Fibroblast of pulmonary artery (primary cell): ENCODE measurements around the gene METTL2A.
A peak's percentile ranks its signal among the peaks of the same experiment; 100 is the strongest.
"Not testable (repeated sequence)": the region's sequence is repeated elsewhere in the genome, so short reads cannot be mapped to it uniquely, and the experiment has no call there.

ENCODE experiments used
- DNase-seq: peaks from one replicate; pipeline ENCODE4 v3.0.0-alpha.2; 2010; ENCODE audit warnings: low read depth
- H3K4me3 ChIP-seq: replicated peaks from 2 replicates; pipeline ENCODE4 v1.5.1; 2011; ENCODE audit warnings: low read depth, mild to moderate bottlenecking, control low read depth, low read length, moderate library complexity
- CTCF ChIP-seq: IDR thresholded peaks from 2 replicates; pipeline ENCODE4 v1.5.1; 2011; ENCODE audit warnings: mild to moderate bottlenecking, control low read depth, low read length, inconsistent platforms; ENCODE audit errors: missing control alignments

METTL2A gene

DNA sequence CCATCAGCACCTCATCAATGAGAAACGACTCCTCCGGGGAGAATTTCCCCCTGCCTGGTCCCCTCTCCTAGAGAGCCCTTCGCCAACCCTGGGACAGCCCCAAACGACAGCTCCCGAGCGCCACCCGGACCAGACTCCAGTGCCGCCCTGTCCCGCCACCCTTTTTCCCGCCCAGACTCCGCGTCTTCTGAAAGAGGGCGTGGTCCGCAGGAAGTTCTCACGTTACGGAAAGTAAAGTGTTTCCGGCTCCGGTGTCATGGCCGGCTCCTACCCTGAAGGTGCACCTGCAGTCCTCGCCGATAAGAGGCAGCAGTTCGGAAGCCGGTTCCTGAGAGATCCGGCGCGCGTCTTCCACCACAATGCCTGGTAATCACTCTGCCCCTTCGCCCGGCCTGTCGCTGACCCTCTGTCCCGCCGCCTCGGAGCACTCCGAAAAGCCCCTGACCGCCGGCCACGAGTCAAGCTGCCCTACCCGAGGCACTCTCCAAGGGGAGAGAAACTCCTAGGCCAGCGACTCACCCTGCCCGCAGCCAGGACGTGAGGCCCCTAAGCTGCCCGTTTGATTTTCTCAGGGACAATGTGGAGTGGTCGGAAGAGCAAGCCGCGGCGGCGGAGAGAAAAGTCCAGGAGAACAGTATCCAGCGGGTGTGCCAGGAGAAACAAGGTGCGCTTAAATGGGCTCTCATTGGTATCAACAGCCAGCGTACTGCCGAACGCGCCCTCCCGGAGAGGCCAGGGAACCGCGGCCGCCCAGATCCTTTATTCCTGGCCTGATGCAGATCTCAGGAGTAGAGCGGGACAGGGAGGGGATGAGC is at the start of gene METTL2A:
TSS of gene METTL2A (plus strand) at position 251 of the 815 bp plus-strand sequence. CDS start at position 257, 6 bp downstream.
- TF ChIP-seq CTCF, result peak; percentile 10
- DNase-seq, result peak; percentile 75
- H3K4me3 ChIP-seq, result peak within 1 kb of the TSS; percentile 78

DNA sequence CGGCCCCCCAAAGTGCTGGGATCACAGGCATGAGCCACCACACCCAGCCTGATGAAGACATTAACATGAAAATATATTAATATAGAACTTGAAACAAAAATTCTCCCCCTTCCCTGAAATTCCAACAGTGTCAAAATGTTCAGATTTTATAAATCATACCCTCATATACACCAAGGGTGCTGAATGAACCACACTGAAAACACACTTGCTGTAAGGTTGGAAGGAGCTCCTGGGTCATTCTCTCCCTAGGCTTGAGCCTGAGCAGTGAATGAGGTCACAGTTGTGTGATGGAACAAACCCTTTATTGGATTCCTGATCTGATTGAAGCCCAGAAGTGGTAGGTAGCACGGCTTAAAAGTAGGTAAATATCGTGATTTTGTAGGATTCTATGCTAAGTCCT is 43.4 kb upstream of the METTL2A start, which contains the start of gene EFCAB3:
TSS of gene EFCAB3 (plus strand) at position 301 of the 400 bp plus-strand sequence. CDS start 2,427 bp downstream, outside the sequence.
- H3K4me3 ChIP-seq, result no peak within 1 kb of the TSS
- DNase-seq, result no peak
- no peak for TF ChIP-seq CTCF

DNA sequence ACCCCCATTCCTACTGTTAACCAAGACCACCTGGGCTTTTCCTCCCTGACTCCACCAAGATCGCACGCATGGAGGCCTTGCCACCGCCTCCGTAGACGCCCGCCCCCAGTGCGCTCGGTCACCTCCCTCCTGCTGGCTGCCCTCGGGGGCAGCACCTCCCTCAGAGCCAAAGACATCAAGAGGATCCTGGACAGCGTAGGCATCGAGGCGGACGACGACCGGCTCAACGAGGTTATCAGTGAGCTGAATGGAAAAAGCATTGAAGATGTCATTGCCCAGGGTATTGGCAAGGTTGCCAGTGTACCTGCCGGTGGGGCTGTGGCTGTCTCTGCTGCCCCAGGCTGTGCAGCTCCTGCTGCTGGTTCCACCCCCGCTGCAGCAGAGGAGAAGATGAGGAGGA is 42.1 kb upstream of the METTL2A start:
- no peak for TF ChIP-seq CTCF
- DNase-seq, result no peak
- no peak overlapping the region for H3K4me3 ChIP-seq

DNA sequence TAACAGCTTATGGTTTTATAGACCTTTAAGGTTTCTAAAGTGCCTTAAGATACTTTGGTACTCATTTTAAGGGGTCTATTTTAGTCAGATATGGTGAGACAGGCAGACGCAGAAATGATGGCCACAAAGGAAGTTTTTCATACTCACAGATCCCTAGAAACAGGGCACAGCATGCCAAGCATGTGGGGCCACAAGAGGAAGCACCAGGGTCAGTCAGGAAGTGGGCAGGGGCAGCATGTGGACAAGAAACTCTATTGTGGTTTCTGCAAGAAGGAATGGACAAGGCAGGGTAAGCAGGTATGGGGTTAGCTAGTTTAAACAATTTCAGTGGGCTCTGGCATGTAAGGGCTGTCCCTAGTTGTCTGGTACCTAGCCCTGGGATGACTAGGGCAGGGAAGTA is 34.8 kb upstream of the METTL2A start:
- H3K4me3 ChIP-seq, result no peak overlapping the region
- no peak for DNase-seq
- TF ChIP-seq CTCF, result no peak

DNA sequence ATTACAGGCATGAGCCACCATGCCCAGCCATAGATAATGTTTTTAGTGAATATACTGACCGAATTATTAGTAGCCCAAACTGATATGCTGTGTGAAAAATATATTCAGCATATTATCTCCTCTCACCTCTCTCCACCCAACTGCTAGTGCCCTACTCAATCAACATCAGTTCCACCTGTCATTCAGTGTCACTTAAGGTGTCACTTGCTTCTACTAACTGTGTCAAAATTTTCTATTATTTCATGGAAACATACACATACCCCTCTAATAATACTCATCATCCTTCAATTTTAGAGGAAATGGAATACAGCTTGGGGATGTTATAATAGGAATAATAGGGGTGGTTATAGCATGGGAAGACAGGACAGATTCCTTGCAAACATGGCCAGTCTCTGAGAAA is 30.8 kb upstream of the METTL2A start:
- no peak overlapping the region for H3K4me3 ChIP-seq
- DNase-seq, result no peak
- TF ChIP-seq CTCF, result no peak

- DNase-seq, result no peak
- TF ChIP-seq CTCF, result no peak
- H3K4me3 ChIP-seq, result no peak overlapping the region
These were observed 24.8 kb upstream of the METTL2A start for GRCh38 chr17:62398891-62399290.

DNA sequence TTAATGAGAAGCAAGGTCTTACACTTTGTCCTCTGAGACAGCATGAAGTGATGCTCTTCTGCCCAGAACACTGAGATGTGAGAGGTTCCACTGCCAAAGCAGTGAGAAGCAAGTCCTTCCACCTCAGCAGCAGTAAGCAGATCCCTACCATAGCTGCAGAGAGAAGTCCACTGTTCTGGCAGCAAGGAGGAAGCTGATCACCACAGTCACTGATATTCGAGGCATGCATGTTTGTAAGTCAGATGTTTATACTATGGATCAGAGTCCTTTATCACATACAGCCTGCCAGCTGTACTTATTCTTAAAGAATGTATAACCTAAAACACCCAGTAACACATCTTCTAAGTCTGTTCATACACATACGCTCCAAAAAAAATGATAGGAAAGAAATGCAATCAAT is 18.2 kb upstream of the METTL2A start:
- H3K4me3 ChIP-seq, result no peak overlapping the region
- DNase-seq, result no peak
- no peak for TF ChIP-seq CTCF

DNA sequence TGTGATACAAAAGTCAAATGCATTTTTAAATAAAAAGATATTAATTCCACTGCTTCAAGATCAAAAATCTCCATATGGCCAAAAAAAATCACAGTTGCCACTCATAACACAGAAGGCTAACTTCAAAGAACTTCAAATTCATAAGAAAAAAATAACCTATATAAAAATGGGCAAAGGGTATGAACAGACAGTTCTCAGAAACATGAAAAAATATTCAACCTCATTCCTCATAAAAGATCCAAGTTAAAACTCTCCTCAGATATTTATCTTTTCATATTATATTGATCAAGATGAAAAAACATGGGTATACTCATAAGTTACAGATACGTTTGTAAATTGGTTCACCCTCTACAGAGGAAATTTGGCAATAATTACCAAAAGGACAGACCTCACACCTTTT is 10.6 kb upstream of the METTL2A start:
- DNase-seq, H3K4me3 ChIP-seq: not testable (repeated sequence)

- DNase-seq, H3K4me3 ChIP-seq: not testable (repeated sequence)
These were observed 2.5 kb downstream of the METTL2A start for GRCh38 chr17:62426214-62426613.

- not testable (repeated sequence) for DNase-seq, H3K4me3 ChIP-seq
These were observed 11.6 kb downstream of the METTL2A start for GRCh38 chr17:62435251-62435650.
